ENCODE measurements around the gene OR10H3.

- no peak for TF ChIP-seq CTCF (IDR thresholded peaks at IDR 0.05)
- no peak for TF ChIP-seq POLR2A (IDR thresholded peaks at IDR 0.05)
Observed at GRCh38 chr19:15776264-15776663, 38.5 kb downstream of the OR10H3 start.
